ENCODE measurements around the gene SLC15A4. TPM values are rescaled to one million over a fixed set of nuclear protein-coding genes. Genes with fewer than 3 reads are reported as not detected.

Gene SLC15A4
- total RNA-seq: 33.4 TPM

GRCh38 chr12:128823916-128824839 lies at the start of gene SLC15A4:
SLC15A4 (minus strand) TSS chr12:128823958; CDS start chr12:128823943, 15 bp downstream.

GRCh38 chr12:128852885-128853599 lies 29.3 kb upstream of the SLC15A4 start, which contains the start of gene GLT1D1:
GLT1D1 (plus strand) TSS chr12:128853478; CDS start chr12:128853582, 104 bp downstream.

Other genes starting within 250 kb of the SLC15A4 start
- 24.9 TPM for gene GLT1D1, start 29.5 kb upstream of the SLC15A4 start, total RNA-seq

Data from diencephalon (tissue), 1 donor.